ENCODE results near the gene NEK7.
"Not testable (repeated sequence)": the region's sequence is repeated elsewhere in the genome, so short reads cannot be mapped to it uniquely, and the experiment has no call there.

The NEK7 gene

GRCh38 chr1:198205016-198205684 is 48.4 kb downstream of the NEK7 start:
- no peak for DNase-seq (ENCODE audit: low read depth in 3 of 3)

GRCh38 chr1:198206292-198206691 is 49.5 kb downstream of the NEK7 start:
- DNase-seq (ENCODE audit: low read depth in 3 of 3): no peak

GRCh38 chr1:198211696-198212095 is 54.9 kb downstream of the NEK7 start:
- DNase-seq (ENCODE audit: low read depth in 3 of 3): no peak

- no peak for DNase-seq (ENCODE audit: low read depth in 3 of 3)
Observed at GRCh38 chr1:198212126-198212525, 55.3 kb downstream of the NEK7 start.

- DNase-seq (ENCODE audit: low read depth in 3 of 3): no peak
Observed at GRCh38 chr1:198212675-198213074, 55.9 kb downstream of the NEK7 start.

GRCh38 chr1:198214924-198215323 is 58.1 kb downstream of the NEK7 start:
- no peak for DNase-seq (ENCODE audit: low read depth in 3 of 3)

- DNase-seq (ENCODE audit: low read depth in 3 of 3): no peak
Observed at GRCh38 chr1:198220428-198220827, 63.6 kb downstream of the NEK7 start.

- not testable (repeated sequence) for DNase-seq (ENCODE audit: low read depth in 3 of 3)
Observed at GRCh38 chr1:198227010-198227409, 70.2 kb downstream of the NEK7 start.

GRCh38 chr1:198227454-198227853 is 70.7 kb downstream of the NEK7 start:
- not testable (repeated sequence) for DNase-seq (ENCODE audit: low read depth in 3 of 3)

GRCh38 chr1:198228925-198229324 is 72.1 kb downstream of the NEK7 start:
- no peak for DNase-seq (ENCODE audit: low read depth in 3 of 3)

- DNase-seq (ENCODE audit: low read depth in 3 of 3): no peak
Observed at GRCh38 chr1:198231779-198232178, 75.0 kb downstream of the NEK7 start.

GRCh38 chr1:198232378-198232777 is 75.6 kb downstream of the NEK7 start:
- no peak for DNase-seq (ENCODE audit: low read depth in 3 of 3)

- DNase-seq (ENCODE audit: low read depth in 3 of 3): no peak
Observed at GRCh38 chr1:198232940-198233675, 76.3 kb downstream of the NEK7 start.

GRCh38 chr1:198234520-198235251 is 77.9 kb downstream of the NEK7 start:
- DNase-seq (ENCODE audit: low read depth in 3 of 3): no peak

GRCh38 chr1:198238121-198238520 is 81.3 kb downstream of the NEK7 start:
- no peak for DNase-seq (ENCODE audit: low read depth in 3 of 3)

GRCh38 chr1:198241553-198241952 is 84.8 kb downstream of the NEK7 start:
- DNase-seq (ENCODE audit: low read depth in 3 of 3): no peak

GRCh38 chr1:198244772-198245171 is 88.0 kb downstream of the NEK7 start:
- DNase-seq (ENCODE audit: low read depth in 3 of 3): no peak

GRCh38 chr1:198245379-198245778 is 88.6 kb downstream of the NEK7 start:
- no peak for DNase-seq (ENCODE audit: low read depth in 3 of 3)

- DNase-seq (ENCODE audit: low read depth in 3 of 3): no peak
Observed at GRCh38 chr1:198246337-198246736, 89.5 kb downstream of the NEK7 start.

- DNase-seq (ENCODE audit: low read depth in 3 of 3): no peak
Observed at GRCh38 chr1:198253259-198253658, 96.5 kb downstream of the NEK7 start.

- DNase-seq (ENCODE audit: low read depth in 3 of 3): no peak
Observed at GRCh38 chr1:198253668-198254067, 96.9 kb downstream of the NEK7 start.

- no peak for DNase-seq (ENCODE audit: low read depth in 3 of 3)
Observed at GRCh38 chr1:198254521-198254920, 97.7 kb downstream of the NEK7 start.

GRCh38 chr1:198254948-198255347 is 98.2 kb downstream of the NEK7 start:
- DNase-seq (ENCODE audit: low read depth in 3 of 3): no peak

Measured in stimulated activated CD4-positive, alpha-beta T cell treated with anti-CD3 and anti-CD28 coated beads, TNF-alpha, amount 100 ng/mL, for 48 hours (primary cell).